ENCODE results near the gene C17orf58.
"Not testable (repeated sequence)": the region's sequence is repeated elsewhere in the genome, so short reads cannot be mapped to it uniquely, and the experiment has no call there.

- peak; percentile 40 for TF ChIP-seq CTCF (IDR thresholded peaks at IDR 0.05)
- not testable (repeated sequence) for TF ChIP-seq ZFX (IDR thresholded peaks at IDR 0.05; ENCODE audit: borderline replicate concordance)
Observed at GRCh38 chr17:68022547-68022946, 26.3 kb upstream of the C17orf58 start.

Data from 22Rv1 (cell line).